ENCODE measurements around the gene RASA2. TPM values are rescaled to one million over a fixed set of nuclear protein-coding genes. Genes with fewer than 3 reads are reported as not detected.

RASA2 gene
- total and polyA plus RNA-seq, 2 experiments from 2014 or later, result 16.6 to 28.6 TPM

DNA sequence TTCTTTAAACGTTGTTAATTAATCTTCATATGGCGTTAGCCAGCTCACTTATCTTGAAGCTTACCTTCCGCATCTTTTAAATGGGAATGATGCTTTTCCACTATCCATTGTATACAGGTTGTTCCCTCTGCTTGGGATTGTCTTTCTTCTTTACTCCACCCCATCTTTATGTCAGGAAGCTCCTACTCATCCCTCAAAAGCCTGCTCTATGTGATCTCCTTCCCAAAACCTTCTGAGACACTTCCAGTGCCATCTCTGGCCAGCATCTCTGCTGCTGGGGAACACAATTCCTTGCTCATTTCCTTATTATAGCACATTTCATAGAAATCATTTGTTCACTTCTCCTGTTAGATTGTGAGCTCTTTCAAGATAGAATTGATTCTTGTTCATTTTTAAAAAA is 4.3 kb downstream of the RASA2 start (continued):
- TF ChIP-seq, protein P1, sequence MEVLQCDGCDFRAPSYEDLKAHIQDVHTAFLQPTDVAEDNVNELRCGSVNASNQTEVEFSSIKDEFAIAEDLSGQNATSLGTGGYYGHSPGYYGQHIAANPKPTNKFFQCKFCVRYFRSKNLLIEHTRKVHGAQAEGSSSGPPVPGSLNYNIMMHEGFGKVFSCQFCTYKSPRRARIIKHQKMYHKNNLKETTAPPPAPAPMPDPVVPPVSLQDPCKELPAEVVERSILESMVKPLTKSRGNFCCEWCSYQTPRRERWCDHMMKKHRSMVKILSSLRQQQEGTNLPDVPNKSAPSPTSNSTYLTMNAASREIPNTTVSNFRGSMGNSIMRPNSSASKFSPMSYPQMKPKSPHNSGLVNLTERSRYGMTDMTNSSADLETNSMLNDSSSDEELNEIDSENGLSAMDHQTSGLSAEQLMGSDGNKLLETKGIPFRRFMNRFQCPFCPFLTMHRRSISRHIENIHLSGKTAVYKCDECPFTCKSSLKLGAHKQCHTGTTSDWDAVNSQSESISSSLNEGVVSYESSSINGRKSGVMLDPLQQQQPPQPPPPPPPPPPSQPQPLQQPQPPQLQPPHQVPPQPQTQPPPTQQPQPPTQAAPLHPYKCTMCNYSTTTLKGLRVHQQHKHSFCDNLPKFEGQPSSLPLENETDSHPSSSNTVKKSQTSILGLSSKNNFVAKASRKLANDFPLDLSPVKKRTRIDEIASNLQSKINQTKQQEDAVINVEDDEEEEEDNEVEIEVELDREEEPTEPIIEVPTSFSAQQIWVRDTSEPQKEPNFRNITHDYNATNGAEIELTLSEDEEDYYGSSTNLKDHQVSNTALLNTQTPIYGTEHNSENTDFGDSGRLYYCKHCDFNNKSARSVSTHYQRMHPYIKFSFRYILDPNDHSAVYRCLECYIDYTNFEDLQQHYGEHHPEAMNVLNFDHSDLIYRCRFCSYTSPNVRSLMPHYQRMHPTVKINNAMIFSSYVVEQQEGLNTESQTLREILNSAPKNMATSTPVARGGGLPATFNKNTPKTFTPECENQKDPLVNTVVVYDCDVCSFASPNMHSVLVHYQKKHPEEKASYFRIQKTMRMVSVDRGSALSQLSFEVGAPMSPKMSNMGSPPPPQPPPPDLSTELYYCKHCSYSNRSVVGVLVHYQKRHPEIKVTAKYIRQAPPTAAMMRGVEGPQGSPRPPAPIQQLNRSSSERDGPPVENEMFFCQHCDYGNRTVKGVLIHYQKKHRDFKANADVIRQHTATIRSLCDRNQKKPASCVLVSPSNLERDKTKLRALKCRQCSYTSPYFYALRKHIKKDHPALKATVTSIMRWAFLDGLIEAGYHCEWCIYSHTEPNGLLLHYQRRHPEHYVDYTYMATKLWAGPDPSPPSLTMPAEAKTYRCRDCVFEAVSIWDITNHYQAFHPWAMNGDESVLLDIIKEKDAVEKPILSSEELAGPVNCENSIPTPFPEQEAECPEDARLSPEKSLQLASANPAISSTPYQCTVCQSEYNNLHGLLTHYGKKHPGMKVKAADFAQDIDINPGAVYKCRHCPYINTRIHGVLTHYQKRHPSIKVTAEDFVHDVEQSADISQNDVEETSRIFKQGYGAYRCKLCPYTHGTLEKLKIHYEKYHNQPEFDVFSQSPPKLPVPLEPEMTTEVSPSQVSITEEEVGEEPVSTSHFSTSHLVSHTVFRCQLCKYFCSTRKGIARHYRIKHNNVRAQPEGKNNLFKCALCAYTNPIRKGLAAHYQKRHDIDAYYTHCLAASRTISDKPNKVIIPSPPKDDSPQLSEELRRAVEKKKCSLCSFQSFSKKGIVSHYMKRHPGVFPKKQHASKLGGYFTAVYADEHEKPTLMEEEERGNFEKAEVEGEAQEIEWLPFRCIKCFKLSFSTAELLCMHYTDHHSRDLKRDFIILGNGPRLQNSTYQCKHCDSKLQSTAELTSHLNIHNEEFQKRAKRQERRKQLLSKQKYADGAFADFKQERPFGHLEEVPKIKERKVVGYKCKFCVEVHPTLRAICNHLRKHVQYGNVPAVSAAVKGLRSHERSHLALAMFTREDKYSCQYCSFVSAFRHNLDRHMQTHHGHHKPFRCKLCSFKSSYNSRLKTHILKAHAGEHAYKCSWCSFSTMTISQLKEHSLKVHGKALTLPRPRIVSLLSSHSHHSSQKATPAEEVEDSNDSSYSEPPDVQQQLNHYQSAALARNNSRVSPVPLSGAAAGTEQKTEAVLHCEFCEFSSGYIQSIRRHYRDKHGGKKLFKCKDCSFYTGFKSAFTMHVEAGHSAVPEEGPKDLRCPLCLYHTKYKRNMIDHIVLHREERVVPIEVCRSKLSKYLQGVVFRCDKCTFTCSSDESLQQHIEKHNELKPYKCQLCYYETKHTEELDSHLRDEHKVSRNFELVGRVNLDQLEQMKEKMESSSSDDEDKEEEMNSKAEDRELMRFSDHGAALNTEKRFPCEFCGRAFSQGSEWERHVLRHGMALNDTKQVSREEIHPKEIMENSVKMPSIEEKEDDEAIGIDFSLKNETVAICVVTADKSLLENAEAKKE (CRISPR knock-in tag; IDR thresholded peaks at IDR 0.05), result no peak
- no peak for TF ChIP-seq ZNF331 (CRISPR knock-in tag; IDR thresholded peaks at IDR 0.05; ENCODE audit: low read depth)
- TF ChIP-seq, protein P2, sequence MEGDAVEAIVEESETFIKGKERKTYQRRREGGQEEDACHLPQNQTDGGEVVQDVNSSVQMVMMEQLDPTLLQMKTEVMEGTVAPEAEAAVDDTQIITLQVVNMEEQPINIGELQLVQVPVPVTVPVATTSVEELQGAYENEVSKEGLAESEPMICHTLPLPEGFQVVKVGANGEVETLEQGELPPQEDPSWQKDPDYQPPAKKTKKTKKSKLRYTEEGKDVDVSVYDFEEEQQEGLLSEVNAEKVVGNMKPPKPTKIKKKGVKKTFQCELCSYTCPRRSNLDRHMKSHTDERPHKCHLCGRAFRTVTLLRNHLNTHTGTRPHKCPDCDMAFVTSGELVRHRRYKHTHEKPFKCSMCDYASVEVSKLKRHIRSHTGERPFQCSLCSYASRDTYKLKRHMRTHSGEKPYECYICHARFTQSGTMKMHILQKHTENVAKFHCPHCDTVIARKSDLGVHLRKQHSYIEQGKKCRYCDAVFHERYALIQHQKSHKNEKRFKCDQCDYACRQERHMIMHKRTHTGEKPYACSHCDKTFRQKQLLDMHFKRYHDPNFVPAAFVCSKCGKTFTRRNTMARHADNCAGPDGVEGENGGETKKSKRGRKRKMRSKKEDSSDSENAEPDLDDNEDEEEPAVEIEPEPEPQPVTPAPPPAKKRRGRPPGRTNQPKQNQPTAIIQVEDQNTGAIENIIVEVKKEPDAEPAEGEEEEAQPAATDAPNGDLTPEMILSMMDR (conservative IDR thresholded peaks at IDR 0.05; ENCODE audit: low read depth in 2 of 2), result no peak

DNA sequence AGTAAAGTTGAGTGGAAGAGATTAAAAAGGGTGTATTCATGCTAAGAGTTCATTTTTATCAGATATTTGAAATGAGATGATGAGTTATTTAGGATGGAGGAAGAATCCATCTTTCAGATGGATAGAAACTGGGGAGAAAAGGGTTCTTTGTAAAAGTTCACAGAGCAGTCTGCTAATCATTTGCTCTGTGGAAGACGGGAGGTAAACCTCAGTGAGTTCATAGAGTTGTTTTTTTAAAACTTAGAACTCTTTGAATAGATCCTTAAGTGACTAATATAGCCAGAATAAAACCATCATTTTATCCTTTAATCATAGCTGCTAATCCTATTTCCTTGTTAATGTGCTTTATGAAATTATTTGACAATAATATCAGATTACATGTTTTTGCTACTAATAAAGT is 5.1 kb downstream of the RASA2 start:
- Histone ChIP-seq H3K27me3 (ENCODE audit: insufficient read depth) (no peaks in the 10 kb centered on the region), H3K27ac (ENCODE audit: low read depth) (no peak overlapping the region), H3K4me3 (no peak overlapping the region), H2AFZ (no peak overlapping the region), H3K4me2 (no peak overlapping the region), H4K20me1 (replicated peaks; ENCODE audit: insufficient read depth) (peaks cover 18% of the 10 kb centered on the region; the same call in 1 of the 2 replicates), H3K36me3 (ENCODE audit: insufficient read depth) (no peaks in the 10 kb centered on the region), H3K79me2 (replicated peaks; ENCODE audit: insufficient read depth) (peaks cover 82% of the 10 kb centered on the region), H3K4me1 (ENCODE audit: insufficient read depth) (peaks cover 23% of the 10 kb centered on the region), H3F3A (replicated peaks; ENCODE audit: low read depth) (no peaks in the 10 kb centered on the region), H3K9me2 (ENCODE audit: insufficient read depth) (no peaks in the 10 kb centered on the region)
- no peaks in the 10 kb centered on the region for H3K27me3 Mint-ChIP-seq (ENCODE audit: insufficient read depth, low read depth, poor library complexity)
- H3K36me3 Mint-ChIP-seq (ENCODE audit: low read depth), result no peaks in the 10 kb centered on the region; the same call in 2 of the 3 replicates
- DNase-seq (ENCODE audit: low spot score), result no peak
- no peaks in the 10 kb centered on the region for H3K9me3 Mint-ChIP-seq
- ATAC-seq, result no peak
- H3K4me1 Mint-ChIP-seq, result peaks cover 37% of the 10 kb centered on the region
- H3K27ac Mint-ChIP-seq, result no peak overlapping the region
- H3K4me3 Mint-ChIP-seq, result no peak overlapping the region
- no peak for TF ChIP-seq STAT1 (IDR thresholded peaks at IDR 0.05; ENCODE audit: unreplicated experiment)
- TF ChIP-seq, protein P3, sequence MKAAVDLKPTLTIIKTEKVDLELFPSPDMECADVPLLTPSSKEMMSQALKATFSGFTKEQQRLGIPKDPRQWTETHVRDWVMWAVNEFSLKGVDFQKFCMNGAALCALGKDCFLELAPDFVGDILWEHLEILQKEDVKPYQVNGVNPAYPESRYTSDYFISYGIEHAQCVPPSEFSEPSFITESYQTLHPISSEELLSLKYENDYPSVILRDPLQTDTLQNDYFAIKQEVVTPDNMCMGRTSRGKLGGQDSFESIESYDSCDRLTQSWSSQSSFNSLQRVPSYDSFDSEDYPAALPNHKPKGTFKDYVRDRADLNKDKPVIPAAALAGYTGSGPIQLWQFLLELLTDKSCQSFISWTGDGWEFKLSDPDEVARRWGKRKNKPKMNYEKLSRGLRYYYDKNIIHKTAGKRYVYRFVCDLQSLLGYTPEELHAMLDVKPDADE (IDR thresholded peaks at IDR 0.05), result no peak
- TF ChIP-seq ZNF114 (CRISPR knock-in tag; IDR thresholded peaks at IDR 0.05), result no peak
- TF ChIP-seq, protein P2 (conservative IDR thresholded peaks at IDR 0.05; ENCODE audit: low read depth in 2 of 2), result no peak
- no peak for TF ChIP-seq ZNF331 (CRISPR knock-in tag; IDR thresholded peaks at IDR 0.05; ENCODE audit: low read depth)
- TF ChIP-seq, protein P4, sequence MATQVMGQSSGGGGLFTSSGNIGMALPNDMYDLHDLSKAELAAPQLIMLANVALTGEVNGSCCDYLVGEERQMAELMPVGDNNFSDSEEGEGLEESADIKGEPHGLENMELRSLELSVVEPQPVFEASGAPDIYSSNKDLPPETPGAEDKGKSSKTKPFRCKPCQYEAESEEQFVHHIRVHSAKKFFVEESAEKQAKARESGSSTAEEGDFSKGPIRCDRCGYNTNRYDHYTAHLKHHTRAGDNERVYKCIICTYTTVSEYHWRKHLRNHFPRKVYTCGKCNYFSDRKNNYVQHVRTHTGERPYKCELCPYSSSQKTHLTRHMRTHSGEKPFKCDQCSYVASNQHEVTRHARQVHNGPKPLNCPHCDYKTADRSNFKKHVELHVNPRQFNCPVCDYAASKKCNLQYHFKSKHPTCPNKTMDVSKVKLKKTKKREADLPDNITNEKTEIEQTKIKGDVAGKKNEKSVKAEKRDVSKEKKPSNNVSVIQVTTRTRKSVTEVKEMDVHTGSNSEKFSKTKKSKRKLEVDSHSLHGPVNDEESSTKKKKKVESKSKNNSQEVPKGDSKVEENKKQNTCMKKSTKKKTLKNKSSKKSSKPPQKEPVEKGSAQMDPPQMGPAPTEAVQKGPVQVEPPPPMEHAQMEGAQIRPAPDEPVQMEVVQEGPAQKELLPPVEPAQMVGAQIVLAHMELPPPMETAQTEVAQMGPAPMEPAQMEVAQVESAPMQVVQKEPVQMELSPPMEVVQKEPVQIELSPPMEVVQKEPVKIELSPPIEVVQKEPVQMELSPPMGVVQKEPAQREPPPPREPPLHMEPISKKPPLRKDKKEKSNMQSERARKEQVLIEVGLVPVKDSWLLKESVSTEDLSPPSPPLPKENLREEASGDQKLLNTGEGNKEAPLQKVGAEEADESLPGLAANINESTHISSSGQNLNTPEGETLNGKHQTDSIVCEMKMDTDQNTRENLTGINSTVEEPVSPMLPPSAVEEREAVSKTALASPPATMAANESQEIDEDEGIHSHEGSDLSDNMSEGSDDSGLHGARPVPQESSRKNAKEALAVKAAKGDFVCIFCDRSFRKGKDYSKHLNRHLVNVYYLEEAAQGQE (IDR thresholded peaks at IDR 0.05; ENCODE audit: unreplicated experiment), result no peak
- no peak for TF ChIP-seq EZH2phosphoT487 (IDR thresholded peaks at IDR 0.05; ENCODE audit: unreplicated experiment)
- no peak for TF ChIP-seq CREB1 (CRISPR knock-in tag; IDR thresholded peaks at IDR 0.05; ENCODE audit: low read depth)
- TF ChIP-seq POLR2AphosphoS5 (IDR thresholded peaks at IDR 0.05; ENCODE audit: low read depth), result no peak

Data from GM23338 (cell line).